Cerebellar cortex (tissue), 1 donor: ENCODE measurements around the gene TMEM235.
A peak's percentile ranks its signal among the peaks of the same experiment; 100 is the strongest.

Experiments used
- DNase-seq: peaks from one replicate; pipeline ENCODE4 v3.0.0-alpha.2; 2015; ENCODE audit warnings: low spot score

TMEM235 gene

GRCh38 chr17:78255029-78255656, 23.7 kb downstream of the TMEM235 start:
- DNase-seq = no peak

DNA sequence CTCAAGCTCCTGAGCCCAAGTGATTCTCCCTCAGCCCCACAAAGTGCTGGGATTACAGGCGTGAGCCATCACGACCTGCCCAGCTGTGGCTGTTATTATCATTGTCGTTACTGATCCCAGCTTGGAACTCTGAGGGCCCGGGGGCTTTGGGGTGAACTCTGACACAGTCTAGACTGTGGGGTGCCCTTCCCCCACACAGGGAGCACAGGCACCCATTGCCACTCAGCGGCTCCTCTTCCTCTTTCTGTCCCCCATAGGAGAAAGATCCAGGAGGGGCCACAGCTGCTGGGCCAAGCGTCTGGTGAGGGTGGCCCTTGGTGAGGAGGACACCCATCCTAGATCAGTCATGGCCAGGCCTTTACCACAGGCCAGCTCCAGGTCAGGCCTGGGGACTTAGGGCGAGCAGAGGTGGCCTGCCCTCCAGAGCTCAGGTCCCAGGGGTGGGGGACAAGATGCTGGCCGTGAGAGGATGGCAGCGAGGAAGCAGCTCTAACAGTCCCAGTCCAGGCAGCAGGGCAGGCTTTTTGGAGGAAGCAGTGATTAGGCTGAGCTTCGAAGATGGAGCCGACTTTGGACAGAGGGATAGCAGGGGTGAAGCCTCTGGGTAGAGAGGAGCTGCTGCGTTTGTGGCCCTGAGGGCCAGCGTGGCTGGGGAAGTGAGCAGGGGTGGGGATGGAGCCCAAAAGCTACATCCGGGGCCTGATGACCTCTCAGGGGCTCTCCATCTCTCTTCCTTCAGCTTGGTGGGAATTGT, 24.7 kb downstream of the TMEM235 start:
- DNase-seq = no peak

DNA sequence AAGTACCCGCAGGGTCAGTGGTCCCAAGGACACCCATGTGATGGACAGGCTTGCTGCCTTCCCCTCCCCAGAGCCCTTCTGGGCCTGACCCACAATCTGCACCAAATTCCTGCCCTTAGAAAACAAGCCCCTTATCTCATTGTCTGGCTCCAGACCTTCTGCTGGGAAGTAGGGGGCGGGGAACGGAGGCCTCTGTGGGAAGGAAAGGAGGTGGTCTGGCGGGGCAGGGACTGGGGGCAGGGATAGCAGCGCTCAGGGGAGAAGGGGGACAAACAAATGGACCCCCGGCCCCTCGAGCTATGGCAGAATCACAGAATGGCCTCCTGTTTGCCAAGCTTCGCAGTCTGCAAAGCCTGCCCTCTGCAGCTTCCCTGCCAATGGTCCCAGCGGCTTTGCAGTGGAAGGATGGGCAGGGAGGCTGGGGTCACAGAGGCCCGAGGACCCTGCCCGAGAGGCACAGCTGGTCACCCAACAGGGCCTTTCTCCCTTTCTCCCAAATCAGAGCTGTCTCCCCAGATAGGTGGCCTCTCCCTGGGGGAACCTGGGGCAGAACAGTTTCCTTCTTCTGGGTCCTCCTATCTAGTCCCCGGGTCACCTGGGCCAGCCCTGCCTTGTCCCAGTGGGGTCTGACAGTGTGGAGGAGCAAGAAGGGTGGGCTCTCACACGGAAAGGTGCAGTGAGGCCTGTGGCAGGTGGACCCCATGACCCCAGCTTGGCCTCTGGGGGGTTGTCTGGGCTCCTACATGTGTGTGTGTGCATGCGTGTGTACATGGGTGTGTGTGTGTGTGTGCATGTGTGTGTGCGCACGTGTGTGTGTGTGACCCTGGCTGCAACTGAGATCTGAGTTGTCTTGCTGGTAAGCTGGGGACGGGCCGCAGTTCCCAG, 25.5 kb downstream of the TMEM235 start:
- DNase-seq = no peak

- DNase-seq = no peak
Observed at GRCh38 chr17:78257810-78258322, 26.4 kb downstream of the TMEM235 start.

GRCh38 chr17:78258323-78259191, 27.1 kb downstream of the TMEM235 start:
- DNase-seq = no peak

GRCh38 chr17:78259192-78259554, 27.7 kb downstream of the TMEM235 start:
- no peak for DNase-seq

DNA sequence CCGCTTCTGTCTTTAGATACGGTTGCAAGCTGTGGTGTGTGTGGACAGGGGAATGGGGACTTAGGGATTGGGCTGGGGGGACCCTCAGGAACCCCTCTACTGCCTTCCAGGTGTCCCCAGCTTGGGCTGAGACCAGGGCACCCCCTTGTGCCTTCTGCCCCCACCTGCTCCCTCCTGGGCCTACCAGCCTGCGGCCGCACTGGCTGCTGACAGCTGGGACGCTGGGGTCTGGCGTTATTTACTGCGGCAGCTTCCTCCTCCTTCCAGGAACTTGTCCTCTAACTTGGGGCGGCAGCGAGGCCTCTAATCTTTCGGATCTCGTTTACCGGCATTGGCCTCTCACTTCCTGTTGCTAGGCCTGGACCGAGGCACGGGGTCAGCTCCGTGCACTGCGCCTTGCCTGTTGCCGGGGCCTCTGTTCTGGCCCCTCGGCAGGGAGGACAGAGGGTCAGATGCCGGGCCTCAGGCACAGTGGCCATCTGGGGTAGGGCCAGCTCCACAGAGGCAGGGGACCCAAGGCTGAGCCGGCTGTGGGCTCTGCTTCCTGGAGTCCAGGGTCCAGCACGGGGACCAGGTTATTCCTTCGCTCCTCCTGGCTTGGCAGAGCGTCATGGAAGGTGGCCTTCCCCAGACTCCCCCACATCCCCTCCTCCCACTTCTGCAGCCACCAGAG, 31.8 kb downstream of the TMEM235 start:
- DNase-seq = peak; percentile 30

DNA sequence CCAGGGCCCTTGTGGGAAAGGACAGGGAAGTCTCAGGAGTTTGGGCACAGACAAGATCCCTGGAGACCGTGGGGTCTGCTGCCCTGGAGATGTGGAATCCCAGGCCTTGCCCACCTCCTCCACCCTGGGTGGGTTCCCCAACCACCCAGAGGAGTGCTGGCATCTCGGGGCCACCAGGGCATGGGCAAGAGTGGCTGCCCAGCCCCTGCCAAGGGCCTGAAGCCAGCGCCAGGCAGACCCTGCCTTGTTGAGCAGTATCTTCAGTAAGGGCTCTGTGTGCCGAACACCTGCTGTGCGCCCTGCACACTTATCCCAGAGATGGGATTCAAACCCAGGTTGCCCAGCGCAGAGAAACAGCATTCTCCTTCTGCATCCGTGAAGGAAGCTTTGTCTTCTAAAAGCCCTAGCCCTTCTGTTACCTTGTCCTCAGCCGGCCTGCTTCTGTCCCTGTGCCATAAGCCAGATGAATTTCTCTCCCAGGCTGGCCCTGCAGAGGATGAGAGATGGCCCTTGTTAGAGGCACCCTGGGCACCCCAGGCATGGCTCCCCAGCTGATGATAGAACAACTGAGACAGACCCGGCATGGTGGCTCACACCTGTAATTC, 32.4 kb downstream of the TMEM235 start:
- no peak for DNase-seq

- no peak for DNase-seq
Observed at GRCh38 chr17:78264590-78264989, 33.2 kb downstream of the TMEM235 start.

- DNase-seq = no peak
Observed at GRCh38 chr17:78265121-78265520, 33.7 kb downstream of the TMEM235 start.

DNA sequence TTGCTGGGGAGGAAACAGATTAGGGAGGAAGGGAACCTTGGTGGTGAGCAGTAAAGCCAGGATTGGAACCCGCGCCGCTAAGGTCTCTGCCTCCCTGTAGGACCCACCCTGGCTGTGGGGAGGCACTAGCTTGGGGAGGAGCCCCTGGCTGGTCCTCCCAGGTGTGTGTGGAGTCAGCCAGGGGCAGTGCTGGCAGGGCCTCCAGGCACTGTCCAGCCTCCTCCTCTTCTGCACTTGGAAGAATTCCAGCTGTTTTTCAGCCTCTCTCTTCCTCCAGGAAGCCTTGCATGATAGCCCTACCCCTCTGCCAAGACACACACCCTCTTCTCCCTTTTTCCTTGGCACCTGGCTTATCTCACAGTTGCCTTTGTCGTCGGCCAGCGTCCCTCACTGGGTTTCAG, 34.8 kb downstream of the TMEM235 start:
- no peak for DNase-seq

- no peak for DNase-seq
Observed at GRCh38 chr17:78266771-78267170, 35.3 kb downstream of the TMEM235 start.

GRCh38 chr17:78267253-78268073, 36.0 kb downstream of the TMEM235 start:
- DNase-seq = no peak

GRCh38 chr17:78268191-78268874, 36.9 kb downstream of the TMEM235 start:
- no peak for DNase-seq

- peak; percentile 64 for DNase-seq
Observed at GRCh38 chr17:78268951-78269905, 37.8 kb downstream of the TMEM235 start.

GRCh38 chr17:78269955-78270381, 38.5 kb downstream of the TMEM235 start:
- DNase-seq = no peak

- no peak for DNase-seq
Observed at GRCh38 chr17:78271419-78272170, 40.2 kb downstream of the TMEM235 start.
